ENCODE results near the gene TSHR.

TSHR gene

GRCh38 chr14:81144824-81145603 is 189.6 kb downstream of the TSHR start:
- no peak for FAIRE-seq

GRCh38 chr14:81147140-81147897 is 191.9 kb downstream of the TSHR start:
- no peak for FAIRE-seq

DNA sequence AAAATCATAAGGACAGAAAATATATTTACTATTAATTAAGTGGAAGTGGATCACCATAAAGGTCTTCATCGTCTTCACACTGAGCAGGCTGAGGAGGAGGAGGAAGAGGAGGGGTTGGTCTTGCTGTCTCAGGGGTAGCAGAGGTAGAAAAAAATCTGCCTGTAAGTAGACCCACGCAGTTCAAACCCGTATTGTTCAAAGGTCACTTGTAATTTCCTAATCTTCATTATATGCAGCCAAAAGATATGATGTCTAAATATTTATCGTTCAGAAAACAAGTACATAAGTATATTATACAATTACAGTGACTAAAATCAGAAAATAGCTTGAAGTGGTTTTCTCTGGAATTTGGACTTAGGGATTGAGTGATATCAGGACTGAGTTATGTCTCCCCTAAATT is 193.2 kb downstream of the TSHR start:
- FAIRE-seq = no peak

- no peak for FAIRE-seq
These were observed 197.8 kb downstream of the TSHR start for GRCh38 chr14:81153187-81153586.

DNA sequence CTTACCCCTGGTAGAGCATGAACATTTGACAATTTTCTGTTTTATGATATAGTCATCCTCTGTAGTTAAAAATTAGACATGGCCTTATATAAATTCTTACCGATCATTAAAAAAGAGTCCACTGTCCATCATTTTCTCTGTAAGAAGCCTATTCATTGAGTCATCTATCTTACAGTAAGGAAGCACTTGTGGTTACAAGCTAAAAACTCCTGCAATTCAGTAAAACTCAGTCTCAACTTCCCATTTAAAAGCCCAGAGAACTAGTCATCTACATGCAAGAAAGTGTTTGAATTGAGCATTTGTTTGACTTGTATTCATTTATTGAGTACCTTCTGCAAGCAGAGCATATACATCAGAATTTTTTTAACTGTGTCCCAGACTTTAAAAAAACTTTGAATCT is 202.0 kb downstream of the TSHR start:
- no peak for FAIRE-seq

GRCh38 chr14:81161088-81161487 is 205.7 kb downstream of the TSHR start:
- FAIRE-seq = no peak

GRCh38 chr14:81161749-81162148 is 206.3 kb downstream of the TSHR start:
- no peak for FAIRE-seq

- no peak for FAIRE-seq
These were observed 207.5 kb downstream of the TSHR start for GRCh38 chr14:81162941-81163340.

GRCh38 chr14:81164167-81164774 is 208.8 kb downstream of the TSHR start:
- FAIRE-seq = no peak

- no peak for FAIRE-seq
These were observed 209.8 kb downstream of the TSHR start for GRCh38 chr14:81165188-81165587.

- no peak for FAIRE-seq
These were observed 210.7 kb downstream of the TSHR start for GRCh38 chr14:81166121-81166520.

DNA sequence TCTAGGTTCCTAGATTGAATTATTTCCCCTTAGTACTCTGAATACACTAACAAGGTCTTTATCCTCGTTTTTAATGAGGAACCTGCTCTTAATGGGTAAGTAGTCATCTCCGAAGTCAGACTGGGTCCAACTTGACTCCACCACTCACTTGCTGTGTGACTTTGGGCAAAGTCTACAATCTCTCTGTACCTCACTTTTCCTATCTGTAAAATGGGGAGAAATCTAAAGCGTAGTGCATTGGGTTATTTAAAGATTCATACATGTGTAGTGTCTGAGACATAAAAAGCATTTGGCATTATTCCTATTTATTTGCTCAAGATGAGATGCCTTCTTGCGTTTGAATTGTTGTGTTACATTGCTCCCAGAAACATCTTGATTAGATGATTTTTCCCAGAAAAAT is 213.8 kb downstream of the TSHR start:
- FAIRE-seq = no peak

- no peak for FAIRE-seq
These were observed 214.3 kb downstream of the TSHR start for GRCh38 chr14:81169711-81170103.

- peak; percentile 82 for FAIRE-seq
These were observed 214.8 kb downstream of the TSHR start for GRCh38 chr14:81170104-81170828.

DNA sequence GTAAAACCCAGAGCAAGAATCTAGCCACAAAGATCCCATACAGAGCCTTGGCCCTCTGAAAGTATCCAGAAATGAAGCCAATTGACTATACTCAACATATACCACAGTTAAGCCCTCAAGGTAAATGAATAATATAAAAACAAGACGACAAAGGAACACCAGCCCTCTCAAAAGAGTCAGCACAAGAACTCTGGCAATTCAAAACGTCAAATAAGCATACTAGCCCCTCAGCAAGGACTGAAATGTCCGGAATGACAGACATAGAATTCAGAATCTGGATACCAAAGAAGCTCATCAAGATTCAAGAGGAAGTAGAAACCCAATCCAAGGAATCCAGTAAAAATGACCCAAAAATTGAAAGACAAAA is 215.4 kb downstream of the TSHR start:
- FAIRE-seq = no peak

DNA sequence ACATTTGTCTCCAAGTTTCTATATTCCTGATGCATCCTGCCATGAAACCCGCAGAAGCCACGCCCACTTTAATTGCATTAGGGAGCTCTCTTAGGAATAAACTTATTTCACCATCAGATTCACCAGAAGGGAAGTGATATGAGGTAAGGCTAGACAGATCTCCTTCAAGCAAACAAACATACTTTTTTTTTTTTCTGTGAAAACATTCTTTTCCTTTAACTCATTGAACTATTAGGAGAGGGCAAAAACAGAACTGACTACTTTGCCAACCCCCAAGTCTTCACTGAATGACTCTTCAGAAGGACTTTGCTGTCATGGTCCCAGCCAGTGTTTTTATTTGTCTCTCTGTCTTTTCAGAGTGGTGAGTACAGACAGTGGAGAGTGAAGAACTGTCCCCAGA is 216.9 kb downstream of the TSHR start:
- FAIRE-seq = no peak

DNA sequence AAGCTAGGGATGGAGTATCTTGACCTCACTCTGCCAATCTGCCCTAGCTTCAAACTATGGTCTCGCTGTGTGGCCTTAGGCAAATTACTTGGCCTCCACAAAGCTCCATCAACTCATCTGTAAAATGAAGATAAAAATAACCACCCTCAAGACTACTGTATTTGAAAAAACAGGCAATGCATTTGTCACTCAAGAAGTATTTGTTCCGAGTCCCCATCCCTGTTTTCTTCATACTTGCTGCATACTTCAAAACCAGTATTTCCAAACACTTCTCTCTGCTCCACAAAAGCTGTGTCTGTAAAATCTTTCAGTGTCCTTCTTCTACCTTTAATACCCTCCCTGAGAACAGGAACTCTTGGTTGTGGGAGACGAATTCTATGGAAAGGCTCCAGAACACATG is 217.5 kb downstream of the TSHR start:
- no peak for FAIRE-seq

DNA sequence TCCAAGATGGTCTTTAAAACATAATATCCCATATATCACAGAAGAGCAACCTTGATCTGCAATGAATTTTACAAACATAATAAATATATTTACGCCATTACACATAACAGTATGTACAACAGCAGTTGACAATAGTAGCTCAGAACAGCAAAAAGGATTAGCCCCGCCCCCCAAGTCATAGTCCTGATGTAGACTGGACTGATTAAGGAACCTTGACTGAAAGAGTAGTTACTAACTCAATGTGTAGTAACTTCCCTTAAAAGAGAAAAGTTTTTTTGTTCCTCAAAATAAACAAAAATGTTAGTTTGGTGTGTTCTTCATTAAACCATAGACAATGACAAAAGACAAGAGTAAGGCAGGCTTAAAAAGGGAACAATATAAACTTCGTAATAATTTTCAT is 220.8 kb downstream of the TSHR start:
- no peak for FAIRE-seq

- no peak for FAIRE-seq
These were observed 221.8 kb downstream of the TSHR start for GRCh38 chr14:81177225-81177624.

GRCh38 chr14:81178063-81178462 is 222.6 kb downstream of the TSHR start:
- no peak for FAIRE-seq

GRCh38 chr14:81179631-81180030 is 224.2 kb downstream of the TSHR start:
- FAIRE-seq = no peak

- FAIRE-seq = no peak
These were observed 232.6 kb downstream of the TSHR start for GRCh38 chr14:81187832-81188522.

- no peak for FAIRE-seq
These were observed 237.2 kb downstream of the TSHR start for GRCh38 chr14:81192594-81192993.
